Mammary epithelial cell (primary cell): ENCODE data around the gene APLF.

Experiments
- EZH2 ChIP-seq: IDR thresholded peaks from 2 replicates; pipeline ENCODE4 v1.6.1; 2012; ENCODE audit warnings: low read length, inconsistent platforms, borderline replicate concordance
- TF ChIP-seq, protein P1 (sequence below), 2 donors: IDR thresholded peaks in 1 of 2; conservative IDR thresholded peaks in 1 of 2; 2 replicates each; pipeline ENCODE4 v1.5.1; 2011 to 2012; ENCODE audit warnings: inconsistent platforms in 2 of 2, low read length in 2 of 2, mild to moderate bottlenecking in 2 of 2, control low read depth in 1 of 2, low read depth in 1 of 2; ENCODE audit not compliant: insufficient read depth in 1 of 2; ENCODE audit errors: extremely low read depth in 1 of 2

DNA sequence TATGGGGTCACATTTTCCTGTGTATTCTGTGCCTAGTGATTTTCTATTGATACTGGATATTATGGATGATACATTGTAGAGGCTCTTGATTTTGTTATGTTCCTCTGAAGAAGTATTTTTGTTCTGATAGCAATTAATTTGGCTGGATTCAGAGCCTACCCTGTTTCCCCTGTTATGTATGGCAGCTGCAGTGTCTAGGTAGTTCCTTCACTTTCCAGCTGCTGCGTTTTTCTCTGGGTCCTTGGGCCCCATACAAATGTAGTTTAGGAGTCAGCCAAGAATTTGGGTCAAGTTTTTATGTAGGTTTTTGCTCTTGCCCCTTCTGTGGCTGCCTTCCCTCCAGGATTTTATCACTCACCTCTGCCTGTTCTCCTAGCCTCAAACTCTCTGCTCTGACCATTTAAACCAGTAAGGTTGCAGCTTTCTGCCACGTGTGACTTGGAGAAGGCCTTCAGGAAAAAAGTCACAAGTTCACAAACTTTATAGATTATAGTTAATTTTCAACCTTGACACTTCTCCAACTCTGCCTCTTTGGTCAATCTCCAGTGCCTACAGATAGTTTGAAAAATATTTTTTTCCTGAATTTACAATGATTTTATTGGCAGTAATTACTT, 47.0 kb downstream of the APLF start:
- TF ChIP-seq, protein P1, sequence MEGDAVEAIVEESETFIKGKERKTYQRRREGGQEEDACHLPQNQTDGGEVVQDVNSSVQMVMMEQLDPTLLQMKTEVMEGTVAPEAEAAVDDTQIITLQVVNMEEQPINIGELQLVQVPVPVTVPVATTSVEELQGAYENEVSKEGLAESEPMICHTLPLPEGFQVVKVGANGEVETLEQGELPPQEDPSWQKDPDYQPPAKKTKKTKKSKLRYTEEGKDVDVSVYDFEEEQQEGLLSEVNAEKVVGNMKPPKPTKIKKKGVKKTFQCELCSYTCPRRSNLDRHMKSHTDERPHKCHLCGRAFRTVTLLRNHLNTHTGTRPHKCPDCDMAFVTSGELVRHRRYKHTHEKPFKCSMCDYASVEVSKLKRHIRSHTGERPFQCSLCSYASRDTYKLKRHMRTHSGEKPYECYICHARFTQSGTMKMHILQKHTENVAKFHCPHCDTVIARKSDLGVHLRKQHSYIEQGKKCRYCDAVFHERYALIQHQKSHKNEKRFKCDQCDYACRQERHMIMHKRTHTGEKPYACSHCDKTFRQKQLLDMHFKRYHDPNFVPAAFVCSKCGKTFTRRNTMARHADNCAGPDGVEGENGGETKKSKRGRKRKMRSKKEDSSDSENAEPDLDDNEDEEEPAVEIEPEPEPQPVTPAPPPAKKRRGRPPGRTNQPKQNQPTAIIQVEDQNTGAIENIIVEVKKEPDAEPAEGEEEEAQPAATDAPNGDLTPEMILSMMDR (conservative IDR thresholded peaks at IDR 0.05 in 1 of 2, IDR thresholded peaks at IDR 0.05 in 1 of 2; ENCODE audit: extremely low read depth in 1 of 2, insufficient read depth in 1 of 2, low read depth in 1 of 2, low read length in 2 of 2): no peak
- TF ChIP-seq EZH2: no peak
